ENCODE measurements around the gene MGP. TPM values are rescaled to one million over a fixed set of nuclear protein-coding genes. Genes with fewer than 3 reads are reported as not detected.

The MGP gene
- total and polyA plus RNA-seq, 2 of the 8 experiments (the other 6 are each of a cell fraction or from before 2014, with no cell fraction given): not detected

DNA sequence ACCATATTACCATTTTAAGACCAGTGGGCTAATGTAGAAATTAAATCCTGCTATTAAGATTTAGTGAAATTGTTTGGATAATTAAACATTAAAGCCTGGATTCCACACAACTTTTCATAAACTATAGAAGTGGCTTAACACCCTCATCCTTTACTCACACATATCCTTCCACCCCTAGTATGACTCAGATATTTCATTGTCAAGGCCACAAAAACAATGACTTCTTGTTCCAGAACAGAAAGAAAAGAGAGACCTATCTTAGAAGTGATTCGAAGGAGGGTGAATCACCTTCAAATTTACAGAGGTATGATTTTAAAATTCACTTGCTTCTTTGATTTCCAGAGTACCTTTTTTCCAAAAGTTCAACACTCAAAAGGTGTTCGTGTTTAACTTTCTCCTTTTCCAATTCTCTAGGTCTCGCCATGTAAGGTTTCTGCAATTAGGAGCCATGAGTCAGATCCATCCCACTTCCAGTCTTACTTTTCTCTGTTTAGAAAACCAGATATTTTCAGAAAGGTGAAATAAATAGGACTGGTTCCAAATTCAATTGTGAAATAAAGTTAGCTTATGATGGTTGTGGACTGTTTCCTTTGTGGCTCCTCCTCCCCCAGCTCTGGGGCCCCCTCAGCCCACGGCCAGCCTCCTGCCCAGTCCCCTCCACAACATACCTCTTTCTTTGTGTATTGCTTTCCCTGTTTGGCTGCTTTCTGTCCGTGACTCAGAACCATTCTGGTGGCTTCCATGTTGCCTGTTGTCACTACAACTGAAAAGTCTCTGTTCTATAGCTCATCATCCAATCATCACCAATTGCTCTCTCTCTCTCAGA is 24.6 kb upstream of the MGP start:
- Histone ChIP-seq H3K56ac (replicated peaks; ENCODE audit: insufficient read length, low read depth, low read length) (no peak overlapping the region), H3K27ac (ENCODE audit: low read depth, low read length) (no peak overlapping the region), H3K27me3 (replicated peaks in 1 of 4; ENCODE audit: control insufficient read depth in 3 of 4, extremely low read depth in 1 of 4, insufficient read depth in 3 of 4, low read length in 3 of 4) (no peaks in the 10 kb centered on the region), H3K36me3 (ENCODE audit: control insufficient read depth in 2 of 4, insufficient read depth in 4 of 4, low read length in 3 of 4) (no peaks in the 10 kb centered on the region), H3K79me1 (ENCODE audit: low read depth, low read length) (no peaks in the 10 kb centered on the region), H2BK120ac (replicated peaks; ENCODE audit: low read depth, low read length) (no peak overlapping the region), H2BK12ac (ENCODE audit: low read depth, low read length) (no peak overlapping the region), H4K20me1 (replicated peaks in 1 of 2; ENCODE audit: control insufficient read depth in 1 of 2, insufficient read depth in 2 of 2, low read length in 2 of 2) (no peaks in the 10 kb centered on the region), H3K9me3 (ENCODE audit: insufficient read depth in 2 of 2, low read depth in 1 of 2, low read length in 1 of 2) (no peaks in the 10 kb centered on the region), H4K8ac (ENCODE audit: extremely low read depth, insufficient read depth, low read length) (no peak overlapping the region), H2AFZ (ENCODE audit: low read length) (no peak overlapping the region), H3K4me3 (ENCODE audit: extremely low read depth in 1 of 4, insufficient read depth in 2 of 4, low read depth in 3 of 4, low read length in 4 of 4) (no peak overlapping the region), H2BK15ac (ENCODE audit: low read length) (no peak overlapping the region), H2BK5ac (ENCODE audit: low read depth, low read length) (no peak overlapping the region), H3K4ac (replicated peaks; ENCODE audit: insufficient read length, low read depth, low read length) (no peak overlapping the region), H4K5ac (ENCODE audit: insufficient read length, low read depth, low read length) (no peak overlapping the region), H3K18ac (ENCODE audit: extremely low read depth, low read length) (no peak overlapping the region), H3K4me2 (ENCODE audit: insufficient read depth in 1 of 2, low read depth in 2 of 2, low read length in 2 of 2) (no peak overlapping the region), H3K4me1 (replicated peaks in 1 of 4; ENCODE audit: control insufficient read depth in 3 of 4, insufficient read depth in 4 of 4, low read length in 3 of 4) (no peaks in the 10 kb centered on the region), H4K91ac (replicated peaks; ENCODE audit: insufficient read length, low read length) (no peak overlapping the region), H3K14ac (ENCODE audit: insufficient read length) (no peak overlapping the region), H2AK5ac (ENCODE audit: low read depth, low read length) (no peak overlapping the region), H3K23ac (ENCODE audit: insufficient read length) (no peak overlapping the region), H3K23me2 (ENCODE audit: low read depth, low read length) (no peaks in the 10 kb centered on the region), H3K9ac (replicated peaks in 1 of 4; ENCODE audit: extremely low read depth in 1 of 4, low read depth in 3 of 4, low read length in 3 of 4) (no peak overlapping the region), H3K79me2 (ENCODE audit: control insufficient read depth in 1 of 2, insufficient read depth in 2 of 2, low read length in 2 of 2) (no peaks in the 10 kb centered on the region), H2BK20ac (ENCODE audit: low read length) (no peak overlapping the region)
- ChIA-PET CTCF (ENCODE audit: partially characterized antibody) (interaction anchor here (1.0 to 1.8 kb wide), 3 partner anchors 9 to 26 kb away, joined by 4 to 6 read pairs (median 5); no protein-coding TSS in a partner anchor), POLR2A (ENCODE audit: partially characterized antibody) (no interaction called here)
- DNase-seq (ENCODE audit: low read depth in 1 of 2, low spot score in 2 of 2): no peak
- no peak for FAIRE-seq
- WGBS, 2 experiments (ENCODE audit: extremely low coverage in 1 of 2, insufficient coverage in 1 of 2, insufficient read length in 1 of 2, insufficient replicate concordance in 2 of 2, low coverage in 1 of 2, low lambda C conversion rate in 2 of 2, missing lambda C conversion rate in 1 of 2): 89% methylated on average over 5 of the region's 5 CpGs; no CpG with 5 or more reads in 1 of the 2 experiments
- no peak for TF ChIP-seq NANOG (IDR thresholded peaks at IDR 0.05; ENCODE audit: insufficient read depth, low read depth, low read length, poor library complexity, severe bottlenecking)
- no peak for TF ChIP-seq SP4 (IDR thresholded peaks at IDR 0.05; ENCODE audit: low read length)
- no peak for TF ChIP-seq SAP30 (IDR thresholded peaks at IDR 0.05; ENCODE audit: insufficient read depth, insufficient replicate concordance, low read length)
- no peak for TF ChIP-seq RAD21 (IDR thresholded peaks at IDR 0.05 in 1 of 2, conservative IDR thresholded peaks at IDR 0.05 in 1 of 2; ENCODE audit: low read depth in 2 of 2, low read length in 2 of 2)
- TF ChIP-seq TBP (IDR thresholded peaks at IDR 0.05; ENCODE audit: low read depth, low read length): no peak
- no peak for TF ChIP-seq HDAC2 (IDR thresholded peaks at IDR 0.05; ENCODE audit: borderline replicate concordance in 1 of 2, low read depth in 2 of 2, low read length in 2 of 2)
- TF ChIP-seq MAFK (IDR thresholded peaks at IDR 0.05; ENCODE audit: low read depth, low read length): no peak
- TF ChIP-seq, protein P1, sequence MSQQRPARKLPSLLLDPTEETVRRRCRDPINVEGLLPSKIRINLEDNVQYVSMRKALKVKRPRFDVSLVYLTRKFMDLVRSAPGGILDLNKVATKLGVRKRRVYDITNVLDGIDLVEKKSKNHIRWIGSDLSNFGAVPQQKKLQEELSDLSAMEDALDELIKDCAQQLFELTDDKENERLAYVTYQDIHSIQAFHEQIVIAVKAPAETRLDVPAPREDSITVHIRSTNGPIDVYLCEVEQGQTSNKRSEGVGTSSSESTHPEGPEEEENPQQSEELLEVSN (IDR thresholded peaks at IDR 0.05): no peak

All from H1 (cell line).